NCI-H510A treated with DMSO at 0.1 percent for 48 hours (cell line): Measurements from ENCODE around the gene ICAM3.

Source experiments
- DNase-seq: peaks from one replicate; lab custom pipeline; 2025; lab: John Stamatoyannopoulos, UW

Gene ICAM3

DNA sequence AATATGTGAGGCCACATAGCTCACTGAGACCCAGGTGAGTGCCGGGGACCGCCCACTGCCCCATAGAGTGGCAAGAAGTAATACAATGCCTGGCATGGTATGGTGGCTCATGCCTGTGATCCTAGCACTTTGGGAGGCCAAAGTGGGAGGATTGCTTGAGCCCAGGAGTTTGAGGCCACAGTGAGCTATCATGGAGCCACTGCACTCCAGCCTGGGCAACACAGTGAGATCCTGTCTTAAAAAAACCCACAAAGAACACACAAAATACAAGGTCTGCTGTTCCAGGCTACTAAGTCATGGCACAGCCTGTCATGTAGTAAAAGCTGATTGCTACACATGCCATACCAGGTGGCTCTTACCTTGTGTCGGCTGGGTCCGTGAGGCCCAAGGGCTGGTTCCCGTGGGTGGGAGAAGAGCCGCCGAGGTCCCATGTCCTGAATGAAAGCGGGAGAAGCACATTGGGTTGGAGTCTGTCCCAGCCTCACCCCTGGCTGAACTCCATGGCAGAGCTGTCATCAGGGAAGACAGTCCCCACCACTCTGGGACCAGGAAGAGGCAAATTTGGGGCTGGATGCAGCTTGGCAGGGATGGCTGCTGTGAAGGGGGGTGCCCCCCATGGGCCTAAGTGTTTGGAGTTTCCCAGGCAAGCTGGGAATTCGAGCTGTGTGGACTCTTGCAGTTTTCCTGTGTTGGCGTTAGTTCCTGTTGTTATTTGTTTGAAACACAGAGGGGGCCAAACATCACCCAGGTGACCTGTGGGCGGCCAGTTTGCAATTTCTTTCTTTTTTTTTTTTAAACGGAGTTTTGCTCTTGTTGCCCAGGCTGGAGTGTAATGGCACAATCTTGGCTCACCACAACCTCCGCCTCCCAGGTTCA is 20.4 kb downstream of the ICAM3 start:
- no peak for DNase-seq

DNA sequence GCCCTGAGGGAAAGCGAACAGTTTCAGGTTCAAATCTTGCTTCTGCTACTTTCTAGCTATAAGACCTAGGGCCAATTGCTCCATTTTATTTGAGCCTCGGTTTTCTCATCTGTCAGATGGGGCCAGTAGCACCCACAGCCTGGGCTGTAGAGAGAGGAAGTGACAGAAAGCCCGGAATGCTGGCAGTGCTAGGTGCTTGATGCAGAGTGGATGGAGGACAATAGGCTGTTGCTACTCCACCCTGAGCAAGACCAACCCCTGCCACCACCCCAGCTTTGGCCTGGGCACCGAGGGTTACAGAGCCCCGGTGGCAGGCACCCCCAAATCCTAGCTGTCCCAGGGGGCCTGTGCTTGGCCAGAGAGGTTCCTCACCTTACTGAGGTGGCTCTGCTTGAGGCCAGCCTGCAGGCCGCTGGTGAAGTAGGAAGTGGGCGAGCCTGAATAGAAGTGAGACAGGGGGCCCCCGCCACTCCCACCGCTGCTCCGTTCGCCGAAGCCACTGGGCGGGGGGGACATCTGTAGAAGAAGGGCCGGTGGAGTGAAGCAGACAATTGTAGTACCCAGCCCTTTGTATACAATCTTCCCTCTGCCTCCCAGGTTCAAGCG is 21.5 kb downstream of the ICAM3 start:
- no peak for DNase-seq

DNA sequence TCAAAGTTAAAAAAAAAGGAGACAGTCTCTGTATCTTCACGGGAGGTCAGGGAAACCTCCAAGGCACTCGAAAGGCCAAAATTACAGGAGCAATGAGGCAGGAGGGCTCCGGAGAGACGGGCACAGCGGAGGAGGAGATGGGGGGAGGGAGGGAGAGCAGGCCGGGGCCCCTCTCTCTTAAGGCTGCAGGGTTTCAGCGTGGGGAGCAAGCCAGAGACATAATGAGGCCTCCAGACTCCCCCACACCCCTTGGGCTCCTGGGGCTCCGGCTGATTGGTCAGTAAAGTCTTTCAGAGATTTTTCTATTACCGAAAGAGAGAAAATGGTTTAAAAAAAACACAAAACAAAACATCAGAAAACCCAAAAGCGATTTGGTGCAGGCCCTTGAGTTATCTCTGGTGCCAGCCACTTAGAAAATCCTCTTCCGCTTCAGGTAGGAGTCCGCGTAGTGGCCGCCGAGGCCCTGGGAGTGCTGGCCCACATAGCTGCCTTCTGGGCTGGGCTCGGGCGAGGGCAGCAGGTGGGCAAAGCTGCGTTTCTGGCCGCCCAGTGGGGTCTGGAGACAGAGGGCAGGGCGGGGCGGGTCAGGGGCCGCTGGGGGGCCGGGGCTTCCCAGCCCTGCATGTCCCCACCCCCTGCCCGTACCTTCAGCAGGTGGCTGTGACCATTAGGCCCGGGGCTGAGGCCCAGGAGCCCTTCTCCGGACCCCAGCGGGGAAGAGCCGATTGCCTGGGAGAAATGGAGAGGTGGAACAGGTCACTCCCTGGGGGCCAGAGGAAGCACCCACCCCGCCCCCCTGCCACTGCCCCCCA is 22.2 kb downstream of the ICAM3 start:
- DNase-seq = no peak

DNA sequence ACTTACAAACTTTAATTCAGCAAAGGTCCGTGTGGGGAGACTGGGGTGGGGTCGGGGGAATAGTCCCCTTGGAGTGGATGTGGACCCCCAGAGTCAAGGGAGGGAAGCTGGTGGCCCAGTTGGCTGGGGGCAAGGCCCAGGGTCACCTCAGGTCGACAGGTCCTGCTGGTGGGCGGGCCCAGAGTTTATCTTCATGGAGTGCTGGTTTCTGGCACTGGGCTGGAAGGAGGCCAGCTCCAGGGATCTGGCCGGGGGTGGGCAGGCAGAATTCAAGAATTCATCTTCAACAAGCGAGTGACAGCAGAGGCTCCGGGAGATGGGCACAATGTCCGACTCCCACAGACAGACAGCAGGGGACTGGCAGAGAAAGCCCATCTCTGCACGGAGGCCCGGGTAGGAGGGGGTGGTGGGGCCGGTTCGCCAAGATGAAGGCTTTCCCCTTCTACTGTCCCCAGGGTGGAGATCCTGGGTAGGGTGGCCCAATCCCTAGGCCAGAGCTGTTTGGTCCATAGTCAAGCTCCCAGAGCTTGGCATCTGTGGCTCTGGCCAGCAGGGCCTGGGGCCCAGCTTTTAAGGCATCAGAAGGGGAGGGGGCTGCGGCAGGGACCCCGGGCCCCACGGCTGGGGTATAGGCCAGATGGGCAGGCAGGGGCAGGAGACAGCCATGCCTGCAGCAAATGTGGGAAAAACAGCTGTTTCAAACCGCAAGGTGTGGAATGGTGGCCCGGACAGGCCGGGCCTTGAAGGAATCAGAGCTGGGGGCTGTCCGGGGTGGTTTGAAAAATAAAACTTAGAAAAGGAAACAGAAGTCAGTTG is 23.0 kb downstream of the ICAM3 start:
- no peak for DNase-seq

DNA sequence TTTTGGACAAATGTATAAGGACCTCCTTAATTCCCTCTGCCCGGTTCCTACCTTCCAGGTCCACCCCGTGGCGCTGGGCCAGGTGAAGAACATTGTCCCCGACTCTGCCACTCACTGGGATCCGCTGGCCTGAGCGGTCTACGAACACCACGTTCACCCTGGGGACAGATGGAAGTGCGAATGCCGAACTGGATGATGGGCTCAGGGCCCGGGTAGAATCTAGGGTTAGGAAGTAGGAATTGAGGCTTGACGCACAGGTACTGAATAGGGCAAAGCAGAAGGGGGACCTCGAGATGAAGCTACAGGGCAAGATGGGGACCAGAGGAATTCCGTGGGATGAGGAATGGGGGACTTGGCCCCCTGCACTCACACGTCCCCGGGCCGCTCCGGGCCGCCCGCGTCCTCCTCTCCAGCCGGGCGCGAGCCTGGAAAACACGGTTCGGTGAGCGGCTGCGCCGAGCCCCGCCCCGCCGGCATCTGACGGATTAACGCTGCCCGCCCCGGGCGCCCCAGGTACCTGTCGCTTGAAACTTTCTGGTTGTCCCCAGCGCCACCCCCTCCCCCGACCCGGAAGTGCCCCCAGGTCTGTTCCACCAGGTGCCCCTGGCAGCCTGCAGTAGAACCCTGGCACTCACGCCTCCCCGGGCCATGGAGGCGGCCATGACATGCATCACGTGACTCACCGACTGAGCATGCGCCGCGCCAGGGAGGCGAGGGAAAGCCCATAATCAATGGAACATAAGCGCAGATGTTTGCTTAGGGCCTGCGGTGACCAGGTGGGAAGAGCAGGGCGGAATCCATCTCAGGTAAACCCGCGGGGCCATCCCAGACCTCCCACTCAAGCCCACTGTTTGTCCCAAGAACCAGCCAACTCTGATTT is 23.8 kb downstream of the ICAM3 start, which contains the start of gene FDX2:
FDX2 (minus strand) TSS at position 681 of the 880 bp plus-strand sequence; CDS start at position 662, 19 bp downstream.
- DNase-seq = peak; percentile 91

DNA sequence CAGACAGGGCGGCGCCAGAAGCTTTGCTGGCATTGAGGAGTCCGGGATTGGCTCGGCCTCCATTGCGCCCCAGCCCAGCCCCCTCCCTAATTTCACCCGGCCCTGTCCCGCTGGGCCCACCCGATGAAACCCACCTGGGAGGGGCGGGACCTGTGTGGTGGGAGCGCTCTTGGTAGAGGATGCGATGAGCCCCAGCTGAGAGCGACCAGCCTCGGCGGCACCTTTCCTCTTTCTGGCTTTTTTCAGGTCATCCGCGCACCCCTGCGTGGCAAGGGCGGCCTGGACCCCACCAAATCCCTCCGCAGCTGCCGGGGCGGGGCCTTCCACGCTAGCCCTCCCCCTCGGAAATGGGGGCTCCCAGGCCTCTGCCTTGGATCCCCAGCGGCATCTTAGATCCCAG is 30.0 kb downstream of the ICAM3 start, which contains the start of gene ZGLP1:
ZGLP1 (minus strand) TSS at position 393 of the 400 bp plus-strand sequence.
- DNase-seq = no peak

DNA sequence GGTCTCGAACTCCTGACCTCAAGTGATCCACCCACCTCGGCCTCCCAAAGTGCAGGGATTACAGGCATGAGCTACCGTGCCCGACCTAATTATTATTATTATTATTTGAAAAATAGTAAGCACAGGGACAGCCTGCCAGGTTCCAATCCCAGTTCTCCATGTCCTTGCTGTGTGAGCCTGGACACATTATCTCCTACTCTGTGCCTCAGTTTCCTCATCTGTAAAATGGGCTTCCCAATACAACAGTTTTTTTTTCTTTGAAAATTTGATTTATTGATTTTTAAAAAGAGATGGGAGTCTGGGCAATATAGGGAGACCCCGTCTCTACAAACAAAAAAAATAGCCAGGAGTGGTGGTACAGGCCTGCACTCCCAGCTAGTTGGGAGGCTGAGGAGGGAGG is 33.1 kb downstream of the ICAM3 start:
- no peak for DNase-seq

DNA sequence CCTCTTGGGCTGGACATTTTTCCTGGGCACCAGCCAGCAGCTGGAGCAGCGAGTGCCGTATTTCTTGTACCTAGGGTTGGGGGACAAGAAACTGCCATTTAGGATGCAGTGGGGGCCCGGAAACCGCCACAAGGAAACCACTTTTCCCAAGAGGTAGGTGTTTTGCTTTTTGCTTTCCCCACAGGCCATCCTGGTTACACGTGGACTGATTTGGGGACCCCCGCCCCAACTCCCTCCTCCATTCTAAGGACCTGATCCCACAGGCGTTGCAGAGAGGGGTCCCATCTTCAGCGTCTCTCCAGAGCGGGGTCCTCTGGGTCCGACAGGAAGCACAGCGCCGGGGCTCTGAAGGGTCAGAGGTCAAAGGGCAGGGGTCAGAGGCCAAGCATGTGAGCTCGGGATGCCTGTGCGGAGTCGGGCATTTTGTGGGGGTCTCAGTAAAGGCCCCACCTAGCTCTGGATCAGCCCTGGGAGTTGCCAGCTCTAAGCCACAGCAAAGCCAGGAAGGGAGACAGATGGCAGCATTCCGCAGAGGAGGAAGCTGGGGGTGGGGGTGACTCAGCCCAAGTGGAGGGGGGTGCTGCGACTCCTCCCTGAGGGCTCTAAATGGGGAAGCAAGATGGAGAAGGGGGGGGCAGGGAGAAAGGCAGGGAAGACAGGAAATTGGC is 34.2 kb downstream of the ICAM3 start:
- DNase-seq = no peak

DNA sequence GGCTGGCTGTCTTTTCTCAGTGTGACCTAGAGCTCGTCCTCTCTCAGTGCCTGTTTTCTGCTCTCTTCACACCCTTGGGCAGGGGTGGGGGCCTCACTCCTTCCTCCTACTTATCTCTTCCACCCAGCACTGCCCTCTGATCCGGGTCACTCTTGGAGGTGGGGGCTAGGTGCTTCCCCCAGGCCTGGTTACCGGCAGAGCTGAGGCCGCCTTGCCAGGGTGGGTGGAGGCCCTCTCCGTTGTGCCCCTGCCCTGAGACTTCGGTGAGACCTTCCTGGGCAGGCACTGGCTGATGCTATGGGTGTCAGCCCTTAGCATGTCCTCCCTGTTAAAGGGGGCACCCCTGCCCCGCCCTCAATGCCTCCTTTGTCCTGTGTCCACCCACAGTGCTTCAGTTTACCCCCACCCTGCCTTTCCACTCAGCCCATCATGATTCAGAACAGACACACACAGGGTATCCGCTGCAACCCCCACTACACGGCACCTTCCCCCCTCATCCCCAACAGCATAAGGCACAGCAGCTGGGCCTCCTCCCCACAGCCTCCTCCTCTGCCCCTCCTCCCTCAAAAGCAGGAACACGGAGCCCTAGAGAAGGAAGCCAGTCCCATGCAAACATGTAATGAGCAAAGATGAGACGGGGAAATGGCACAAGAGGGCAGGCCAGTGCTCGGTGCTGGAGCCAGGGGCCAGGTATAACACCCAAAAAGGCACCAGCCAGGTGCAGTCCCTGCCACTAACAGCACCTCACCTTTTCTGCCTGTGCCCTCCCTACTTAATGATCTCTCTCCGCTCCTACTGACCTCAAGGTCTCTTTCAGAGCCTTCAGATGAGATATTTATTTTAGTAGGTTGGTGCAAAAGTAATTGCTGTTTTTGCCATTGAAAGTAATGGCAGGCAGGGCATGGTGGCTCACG is 39.6 kb downstream of the ICAM3 start:
- no peak for DNase-seq

DNA sequence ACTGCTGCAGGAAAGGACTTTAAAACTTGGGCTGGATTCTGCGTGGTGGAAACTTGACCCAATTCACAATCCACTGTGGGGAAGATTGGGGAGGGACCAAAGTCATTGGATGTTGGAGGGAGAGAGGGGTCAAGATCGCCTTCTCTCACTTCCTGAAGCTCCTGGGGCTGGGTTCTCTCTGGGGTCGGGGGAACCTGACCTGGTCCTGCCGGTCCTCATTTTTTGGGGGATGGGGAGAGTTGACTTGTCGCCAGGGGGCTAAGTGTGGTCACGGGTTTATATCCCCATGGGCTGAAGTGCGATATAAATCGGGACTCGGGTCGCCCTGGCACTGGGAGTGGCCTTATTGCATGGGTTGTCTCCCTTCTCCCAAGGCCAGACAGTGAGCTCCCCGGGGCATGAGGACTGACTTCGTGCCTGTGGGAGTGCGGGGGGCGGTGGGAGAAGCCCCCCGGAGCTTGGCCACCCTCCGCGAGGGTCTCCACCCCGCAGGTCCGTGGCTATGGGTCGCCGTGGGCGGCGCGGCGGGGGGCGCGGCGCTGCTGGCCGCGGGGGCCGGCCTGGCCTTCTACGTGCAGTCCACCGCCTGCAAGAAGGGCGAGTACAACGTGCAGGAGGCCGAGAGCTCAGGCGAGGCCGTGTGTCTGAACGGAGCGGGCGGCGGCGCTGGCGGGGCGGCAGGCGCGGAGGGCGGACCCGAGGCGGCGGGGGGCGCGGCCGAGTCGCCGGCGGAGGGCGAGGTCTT is 43.4 kb downstream of the ICAM3 start:
- no peak for DNase-seq

DNA sequence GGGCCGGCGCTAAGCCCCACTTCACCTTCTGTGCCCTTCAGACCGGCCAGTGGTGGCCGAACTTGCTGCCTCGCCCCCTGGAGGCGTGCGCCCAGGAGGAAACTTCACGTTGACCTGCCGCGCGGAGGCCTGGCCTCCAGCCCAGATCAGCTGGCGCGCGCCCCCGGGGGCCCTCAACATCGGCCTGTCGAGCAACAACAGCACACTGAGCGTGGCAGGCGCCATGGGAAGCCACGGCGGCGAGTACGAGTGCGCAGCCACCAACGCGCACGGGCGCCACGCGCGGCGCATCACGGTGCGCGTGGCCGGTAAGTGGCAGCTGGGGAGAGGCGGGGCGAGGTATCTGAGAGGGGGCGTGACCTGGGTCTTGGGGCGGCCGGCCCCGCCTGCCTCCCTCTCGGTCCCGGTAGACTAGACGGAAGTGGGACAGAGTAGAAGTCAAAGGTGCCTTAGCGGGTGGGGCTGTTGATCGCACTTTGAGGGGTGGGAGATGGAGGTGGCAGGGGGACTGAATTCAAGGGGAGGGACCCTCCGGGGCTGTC is 44.0 kb downstream of the ICAM3 start:
- no peak for DNase-seq

DNA sequence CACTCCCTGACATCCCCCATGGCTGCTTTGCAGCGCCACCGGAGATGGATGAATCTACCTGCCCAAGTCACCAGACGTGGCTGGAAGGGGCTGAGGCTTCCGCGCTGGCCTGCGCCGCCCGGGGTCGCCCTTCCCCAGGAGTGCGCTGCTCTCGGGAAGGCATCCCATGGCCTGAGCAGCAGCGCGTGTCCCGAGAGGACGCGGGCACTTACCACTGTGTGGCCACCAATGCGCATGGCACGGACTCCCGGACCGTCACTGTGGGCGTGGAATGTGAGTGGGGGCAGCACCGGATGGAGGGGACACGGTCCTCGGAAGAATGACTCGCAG is 45.1 kb downstream of the ICAM3 start:
- no peak for DNase-seq

DNA sequence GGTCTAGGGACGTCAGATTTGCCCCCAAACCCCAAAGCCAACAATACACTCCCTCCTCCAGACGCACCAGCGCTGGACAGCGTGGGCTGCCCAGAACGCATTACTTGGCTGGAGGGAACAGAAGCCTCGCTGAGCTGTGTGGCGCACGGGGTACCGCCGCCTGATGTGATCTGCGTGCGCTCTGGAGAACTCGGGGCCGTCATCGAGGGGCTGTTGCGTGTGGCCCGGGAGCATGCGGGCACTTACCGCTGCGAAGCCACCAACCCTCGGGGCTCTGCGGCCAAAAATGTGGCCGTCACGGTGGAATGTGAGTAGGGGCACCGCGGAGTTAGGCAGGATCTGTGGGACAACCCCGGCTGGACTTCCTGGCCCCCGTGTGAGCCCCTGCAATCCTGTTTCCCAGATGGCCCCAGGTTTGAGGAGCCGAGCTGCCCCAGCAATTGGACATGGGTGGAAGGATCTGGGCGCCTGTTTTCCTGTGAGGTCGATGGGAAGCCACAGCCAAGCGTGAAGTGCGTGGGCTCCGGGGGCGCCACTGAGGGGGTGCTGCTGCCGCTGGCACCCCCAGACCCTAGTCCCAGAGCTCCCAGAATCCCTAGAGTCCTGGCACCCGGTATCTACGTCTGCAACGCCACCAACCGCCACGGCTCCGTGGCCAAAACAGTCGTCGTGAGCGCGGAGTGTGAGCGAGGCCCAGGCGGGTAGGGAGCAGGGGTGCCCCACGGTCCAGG is 45.6 kb downstream of the ICAM3 start:
- no peak for DNase-seq

DNA sequence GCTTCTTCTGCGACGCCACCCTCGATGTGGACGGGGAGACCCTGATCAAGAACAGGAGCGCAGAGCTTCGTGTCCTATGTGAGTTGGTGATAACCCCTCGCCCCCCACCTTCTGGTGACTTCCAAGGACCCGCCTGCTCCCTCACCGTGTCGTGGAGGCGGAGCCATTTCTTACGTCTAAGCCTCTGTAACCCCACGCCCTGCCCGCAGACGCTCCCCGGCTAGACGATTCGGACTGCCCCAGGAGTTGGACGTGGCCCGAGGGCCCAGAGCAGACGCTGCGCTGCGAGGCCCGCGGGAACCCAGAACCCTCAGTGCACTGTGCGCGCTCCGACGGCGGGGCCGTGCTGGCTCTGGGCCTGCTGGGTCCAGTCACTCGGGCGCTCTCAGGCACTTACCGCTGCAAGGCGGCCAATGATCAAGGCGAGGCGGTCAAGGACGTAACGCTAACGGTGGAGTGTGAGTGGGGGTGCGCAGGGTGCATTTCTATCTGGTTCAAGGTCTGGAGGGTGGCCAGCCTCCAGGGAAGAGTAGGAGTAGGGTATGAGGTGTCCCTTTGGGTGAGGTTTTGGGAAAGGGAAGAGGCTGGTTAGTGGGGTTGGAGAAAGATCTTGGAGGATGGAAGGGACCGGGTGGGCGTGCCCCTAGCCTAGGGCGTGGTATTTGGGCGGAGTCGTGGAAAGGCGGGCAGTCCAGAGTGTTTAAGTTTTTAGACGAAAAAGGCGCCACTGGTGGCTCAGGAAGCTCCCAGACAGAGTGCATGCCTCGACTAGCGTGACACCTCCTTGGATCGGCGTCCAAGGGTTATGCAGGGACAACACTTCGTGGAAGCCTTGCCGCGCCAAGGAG is 46.4 kb downstream of the ICAM3 start:
- no peak for DNase-seq

DNA sequence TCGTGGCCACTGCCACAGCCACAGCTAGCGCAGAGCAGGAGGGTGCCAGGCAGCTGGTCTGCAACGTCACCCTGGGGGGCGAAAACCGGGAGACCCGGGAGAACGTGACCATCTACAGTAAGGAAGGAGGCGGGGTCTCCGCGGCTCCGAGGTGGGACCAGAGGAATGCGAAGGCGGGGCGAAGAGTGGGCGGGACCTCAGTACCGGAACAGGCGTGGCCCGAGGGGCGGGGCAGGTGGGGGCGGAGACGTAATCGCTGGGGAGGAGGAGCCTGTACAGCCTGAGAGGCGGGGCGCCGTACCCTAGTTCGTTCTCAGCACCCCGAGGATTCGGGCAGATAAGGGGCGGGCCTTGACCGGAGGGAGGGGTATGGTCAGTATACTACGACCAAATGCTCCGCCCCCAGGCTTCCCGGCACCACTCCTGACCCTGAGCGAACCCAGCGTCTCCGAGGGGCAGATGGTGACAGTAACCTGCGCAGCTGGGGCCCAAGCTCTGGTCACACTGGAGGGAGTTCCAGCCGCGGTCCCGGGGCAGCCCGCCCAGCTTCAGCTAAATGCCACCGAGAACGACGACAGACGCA is 47.1 kb downstream of the ICAM3 start:
- no peak for DNase-seq

DNA sequence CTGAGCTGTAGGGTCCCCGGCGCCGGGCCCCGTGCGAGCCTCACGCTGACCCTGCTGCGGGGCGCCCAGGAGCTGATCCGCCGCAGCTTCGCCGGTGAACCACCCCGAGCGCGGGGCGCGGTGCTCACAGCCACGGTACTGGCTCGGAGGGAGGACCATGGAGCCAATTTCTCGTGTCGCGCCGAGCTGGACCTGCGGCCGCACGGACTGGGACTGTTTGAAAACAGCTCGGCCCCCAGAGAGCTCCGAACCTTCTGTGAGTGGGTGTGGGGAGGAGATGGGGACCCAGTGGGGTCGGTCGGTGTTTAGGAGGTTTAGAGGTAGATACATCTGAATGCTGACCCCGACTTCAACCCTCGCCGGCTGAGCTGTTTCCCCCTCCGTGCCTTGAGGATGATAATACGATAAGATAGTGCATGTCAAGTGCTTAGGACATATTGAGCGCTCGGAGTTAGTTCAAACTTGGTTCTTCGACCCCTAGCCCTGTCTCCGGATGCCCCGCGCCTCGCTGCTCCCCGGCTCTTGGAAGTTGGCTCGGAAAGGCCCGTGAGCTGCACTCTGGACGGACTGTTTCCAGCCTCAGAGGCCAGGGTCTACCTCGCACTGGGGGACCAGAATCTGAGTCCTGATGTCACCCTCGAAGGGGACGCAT is 47.7 kb downstream of the ICAM3 start:
- DNase-seq = no peak
